ENCODE data around the gene ZNF813.

Gene ZNF813

GRCh38 chr19:53520547-53521372 is 53.2 kb downstream of the ZNF813 start:
- DNase-seq (ENCODE audit: low read depth in 2 of 2): peak; percentile 65 to 80

GRCh38 chr19:53521373-53522202 is 54.1 kb downstream of the ZNF813 start:
- no peak for DNase-seq (ENCODE audit: low read depth in 2 of 2)

- DNase-seq (ENCODE audit: low read depth in 2 of 2): no peak
These were observed 58.4 kb downstream of the ZNF813 start for GRCh38 chr19:53525922-53526321.

GRCh38 chr19:53530622-53531021 is 63.1 kb downstream of the ZNF813 start:
- no peak for DNase-seq (ENCODE audit: low read depth in 2 of 2)

GRCh38 chr19:53531457-53531856 is 63.9 kb downstream of the ZNF813 start:
- no peak for DNase-seq (ENCODE audit: low read depth in 2 of 2)

- DNase-seq (ENCODE audit: low read depth in 2 of 2): no peak
These were observed 64.8 kb downstream of the ZNF813 start for GRCh38 chr19:53532362-53532761.

- no peak for DNase-seq (ENCODE audit: low read depth in 2 of 2)
These were observed 68.7 kb downstream of the ZNF813 start for GRCh38 chr19:53536225-53536548.

GRCh38 chr19:53537121-53537520 is 69.6 kb downstream of the ZNF813 start:
- DNase-seq (ENCODE audit: low read depth in 2 of 2): no peak

GRCh38 chr19:53537521-53538377 is 70.2 kb downstream of the ZNF813 start, which contains the start of gene ZNF331:
TSS of gene ZNF331 (plus strand) at chr19:53538145. CDS start at chr19:53569377, 31,232 bp downstream.
- peak; percentile 79 to 80 for DNase-seq (ENCODE audit: low read depth in 2 of 2)

- DNase-seq (ENCODE audit: low read depth in 2 of 2): no peak
These were observed 71.0 kb downstream of the ZNF813 start for GRCh38 chr19:53538378-53539109.

GRCh38 chr19:53540091-53540490 is 72.6 kb downstream of the ZNF813 start:
- DNase-seq (ENCODE audit: low read depth in 2 of 2): no peak

- no peak for DNase-seq (ENCODE audit: low read depth in 2 of 2)
These were observed 74.4 kb downstream of the ZNF813 start for GRCh38 chr19:53541971-53542370.

- DNase-seq (ENCODE audit: low read depth in 2 of 2): no peak
These were observed 77.9 kb downstream of the ZNF813 start for GRCh38 chr19:53545271-53546065.
